ENCODE measurements around the gene ETS1. TPM values are rescaled to one million over a fixed set of nuclear protein-coding genes. Genes with fewer than 3 reads are reported as not detected.
A peak's percentile ranks its signal among the peaks of the same experiment; 100 is the strongest.

The ETS1 gene, protein sequence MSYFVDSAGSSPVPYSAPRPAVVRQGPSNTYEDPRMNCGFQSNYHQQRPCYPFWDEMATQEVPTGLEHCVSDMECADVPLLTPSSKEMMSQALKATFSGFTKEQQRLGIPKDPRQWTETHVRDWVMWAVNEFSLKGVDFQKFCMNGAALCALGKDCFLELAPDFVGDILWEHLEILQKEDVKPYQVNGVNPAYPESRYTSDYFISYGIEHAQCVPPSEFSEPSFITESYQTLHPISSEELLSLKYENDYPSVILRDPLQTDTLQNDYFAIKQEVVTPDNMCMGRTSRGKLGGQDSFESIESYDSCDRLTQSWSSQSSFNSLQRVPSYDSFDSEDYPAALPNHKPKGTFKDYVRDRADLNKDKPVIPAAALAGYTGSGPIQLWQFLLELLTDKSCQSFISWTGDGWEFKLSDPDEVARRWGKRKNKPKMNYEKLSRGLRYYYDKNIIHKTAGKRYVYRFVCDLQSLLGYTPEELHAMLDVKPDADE
- 10 to 100 TPM; 55.2 to 78.6 (median 73.2) TPM for total RNA-seq (2021; fragmentation: NEBNext Ultra II Directional; extraction: Animal tissue kit (Norgen Biotek cat#: 25700))
- long read RNA-seq, partial matches to known transcripts = 1 of 16 reads
- long read RNA-seq, other reads (novel, unspliced or antisense) = 12 of 16 reads

DNA sequence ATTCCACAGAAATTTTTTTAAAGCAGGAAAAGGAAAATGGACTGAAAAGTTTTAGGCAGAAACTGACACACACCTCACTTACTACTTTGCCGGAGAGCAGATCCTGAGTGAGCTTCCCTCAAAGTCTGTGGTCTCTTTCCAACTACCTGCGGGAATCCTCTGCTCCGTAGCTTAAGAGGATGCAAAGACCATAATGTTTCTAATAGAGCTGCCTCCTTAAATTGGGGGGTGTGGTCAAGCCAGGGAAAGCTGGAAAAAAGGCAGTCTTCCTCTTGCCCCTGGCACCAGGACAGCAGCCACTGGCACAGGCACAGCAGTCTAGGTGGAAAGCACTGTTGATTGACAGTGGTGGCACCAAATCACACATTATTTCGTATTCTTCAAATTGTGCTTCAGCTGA lies at the start of gene ETS1:
TSS of gene ETS1 (minus strand) at position 144 of the 400 bp plus-strand sequence. CDS start 14,428 bp downstream, outside the sequence.
- Mint-ChIP-seq H3K27ac (no peak within 1 kb of the TSS), H3K4me1 (ENCODE audit: low read depth) (peaks cover 37% of the 10 kb centered on the region), H3K4me3 (no peak within 1 kb of the TSS), H3K27me3 (ENCODE audit: insufficient read depth) (peaks cover 9% of the 10 kb centered on the region; the same call in 1 of the 2 replicates), H3K9me3 (no peaks in the 10 kb centered on the region), H3K36me3 (ENCODE audit: low read depth) (no peaks in the 10 kb centered on the region; the same call in 1 of the 2 replicates)
- no peak for TF ChIP-seq CTCF (IDR thresholded peaks at IDR 0.05)
- no peak for DNase-seq

DNA sequence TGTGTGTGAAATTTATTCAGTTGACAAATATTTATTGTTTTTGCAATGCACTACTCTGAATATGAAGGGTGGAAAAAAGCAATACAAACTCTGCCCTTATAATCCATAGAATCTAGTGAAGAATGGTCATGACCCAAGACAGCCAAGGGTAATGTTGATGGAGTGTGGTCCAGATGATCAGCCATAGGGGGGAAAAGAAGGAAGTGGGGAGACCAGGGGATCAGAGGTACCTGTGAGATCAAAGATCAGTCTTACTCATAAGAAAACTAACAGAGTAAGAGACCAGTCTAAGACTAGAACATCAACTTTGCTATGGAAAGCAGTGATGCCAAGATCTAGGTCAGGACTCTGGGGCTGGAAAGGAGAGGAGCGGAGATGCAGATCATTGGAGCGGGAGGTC lies 47.0 kb upstream of the ETS1 start:
- DNase-seq = no peak
- peaks cover 4% of the 10 kb centered on the region for H3K27me3 Mint-ChIP-seq (ENCODE audit: insufficient read depth)
- H3K36me3 Mint-ChIP-seq (ENCODE audit: low read depth) = no peaks in the 10 kb centered on the region
- peaks cover 18% of the 10 kb centered on the region for H3K4me1 Mint-ChIP-seq (ENCODE audit: low read depth)
- H3K27ac Mint-ChIP-seq = no peak overlapping the region
- no peaks in the 10 kb centered on the region for H3K9me3 Mint-ChIP-seq
- no peak for TF ChIP-seq CTCF (IDR thresholded peaks at IDR 0.05)
- H3K4me3 Mint-ChIP-seq = no peak overlapping the region

- Mint-ChIP-seq H3K9me3 (no peaks in the 10 kb centered on the region), H3K36me3 (ENCODE audit: low read depth) (no peaks in the 10 kb centered on the region), H3K4me1 (ENCODE audit: low read depth) (peaks cover 20% of the 10 kb centered on the region), H3K4me3 (no peak overlapping the region), H3K27me3 (ENCODE audit: insufficient read depth) (peaks cover 4% of the 10 kb centered on the region), H3K27ac (no peak overlapping the region)
- no peak for TF ChIP-seq CTCF (IDR thresholded peaks at IDR 0.05)
- DNase-seq = no peak
Observed at GRCh38 chr11:128633384-128633965, 46.1 kb upstream of the ETS1 start.

- no peak overlapping the region for H3K4me3 Mint-ChIP-seq
- H3K9me3 Mint-ChIP-seq = no peaks in the 10 kb centered on the region
- peak; percentile 50 for DNase-seq
- peaks cover 20% of the 10 kb centered on the region for H3K4me1 Mint-ChIP-seq (ENCODE audit: low read depth)
- peak; percentile 82 for TF ChIP-seq CTCF (IDR thresholded peaks at IDR 0.05)
- H3K27ac Mint-ChIP-seq = no peak overlapping the region
- H3K27me3 Mint-ChIP-seq (ENCODE audit: insufficient read depth) = peaks cover 4% of the 10 kb centered on the region
- no peaks in the 10 kb centered on the region for H3K36me3 Mint-ChIP-seq (ENCODE audit: low read depth)
Observed at GRCh38 chr11:128632141-128632791, 44.9 kb upstream of the ETS1 start.
